CD4-positive, alpha-beta T cell (primary cell): Measurements from ENCODE around the gene SHLD1. TPM values are rescaled to one million over a fixed set of nuclear protein-coding genes. Genes with fewer than 3 reads are reported as not detected.

Experiments used
- ATAC-seq: fragments of 200-7000 bp; cut with Tn5 transposase; one replicate; pipeline ENCODE4 v1.10.0; 2022; ENCODE audit warnings: mild to moderate bottlenecking; ENCODE audit not compliant: poor library complexity
- CTCF ChIA-PET: fragments of 350-600 bp; sonication (Branson Sonifier 250); formaldehyde crosslinking; loops from one replicate; lab custom pipeline; 2021; ENCODE audit warnings: antibody characterized with exemption, inconsistent platforms; lab: Charles Lee
- POLR2A ChIA-PET: fragments of 350-600 bp; sonication (Branson Sonifier 250); formaldehyde crosslinking; loops from one replicate; lab custom pipeline; 2021; ENCODE audit warnings: antibody characterized with exemption, inconsistent platforms; lab: Charles Lee
- DNase-seq, 14 experiments: peaks; one replicate each; pipeline ENCODE4 v3.0.0-alpha.2; 2013 to 2020; ENCODE audit warnings: mixed read lengths in 2 of 14
- H3K27ac ChIP-seq, 2 donors: one replicate each; pipeline versions ENCODE4 v1.5.1 to v1.7.0; 2013; ENCODE audit warnings: low read length in 2 of 2, low read depth in 1 of 2, mild to moderate bottlenecking in 1 of 2
- H3K27me3 ChIP-seq, 2 experiments: 1 replicate in 1 of 2; 2 replicates in 1 of 2; pipeline versions ENCODE4 v1.6.1 to v1.7.0; 2013; ENCODE audit warnings: low read length in 2 of 2, control low read depth in 1 of 2, mild to moderate bottlenecking in 1 of 2, moderate library complexity in 1 of 2; ENCODE audit not compliant: insufficient read depth in 2 of 2, control insufficient read depth in 1 of 2
- H3K36me3 ChIP-seq: one replicate; pipeline ENCODE4 v1.6.1; 2013; ENCODE audit warnings: low read length, control low read depth; ENCODE audit not compliant: insufficient read depth
- H3K4me1 ChIP-seq: one replicate; pipeline ENCODE4 v1.6.1; 2013; ENCODE audit warnings: low read length, control low read depth; ENCODE audit not compliant: insufficient read depth
- H3K4me3 ChIP-seq: one replicate; pipeline ENCODE4 v1.5.1; 2013; ENCODE audit warnings: mild to moderate bottlenecking, low read length, moderate library complexity
- H3K9me3 ChIP-seq, 2 experiments: 1 replicate in 1 of 2; 2 replicates in 1 of 2; pipeline versions ENCODE4 v1.6.1 to v1.7.0; 2013; ENCODE audit warnings: low read length in 2 of 2, mild to moderate bottlenecking in 2 of 2, control low read depth in 1 of 2, moderate library complexity in 1 of 2; ENCODE audit not compliant: control insufficient read depth in 1 of 2, insufficient read depth in 1 of 2
- H3K27ac Mint-ChIP-seq: one replicate; pipeline ENCODE4 v1.8.0; 2020; ENCODE audit warnings: mixed read lengths
- H3K27me3 Mint-ChIP-seq: one replicate; pipeline ENCODE4 v1.8.0; 2021; ENCODE audit warnings: mixed read lengths
- H3K36me3 Mint-ChIP-seq: one replicate; pipeline ENCODE4 v1.8.0; 2021; ENCODE audit warnings: low read depth, mixed read lengths
- H3K4me1 Mint-ChIP-seq: one replicate; pipeline ENCODE4 v1.8.0; 2021; ENCODE audit warnings: low read depth, mixed read lengths
- H3K4me3 Mint-ChIP-seq: one replicate; pipeline ENCODE4 v1.8.0; 2020; ENCODE audit warnings: mild to moderate bottlenecking, mixed read lengths
- H3K9me3 Mint-ChIP-seq: one replicate; pipeline ENCODE4 v1.8.0; 2020; ENCODE audit warnings: mixed read lengths
- CTCF ChIP-seq: fragments of 200-600 bp; IDR thresholded peaks from one replicate; pipeline ENCODE4 v1.8.0; 2022; ENCODE audit warnings: antibody characterized with exemption, mild to moderate bottlenecking
- intact Hi-C, 2 experiments: fragments of 100-400 bp; cut with DNase I in 1 of 2; cut with micrococcal nuclease in 1 of 2; formaldehyde crosslinking; loops; one replicate each; pipeline versions ENCODE4 v1.15.1 to v1.9.0; 2023 to 2025; cut with DNase I, micrococcal nuclease
- total RNA-seq, 174 experiments: library from RNA in 2 of 174; stranded (reverse) in 2 of 174; gene quantifications; one replicate each; pipeline ENCODE4 v1.2.3 and lab custom pipeline; 2021 to 2026

Gene SHLD1
- total RNA-seq, 2 experiments from 2014 or later = 7.0 to 7.3 TPM

DNA sequence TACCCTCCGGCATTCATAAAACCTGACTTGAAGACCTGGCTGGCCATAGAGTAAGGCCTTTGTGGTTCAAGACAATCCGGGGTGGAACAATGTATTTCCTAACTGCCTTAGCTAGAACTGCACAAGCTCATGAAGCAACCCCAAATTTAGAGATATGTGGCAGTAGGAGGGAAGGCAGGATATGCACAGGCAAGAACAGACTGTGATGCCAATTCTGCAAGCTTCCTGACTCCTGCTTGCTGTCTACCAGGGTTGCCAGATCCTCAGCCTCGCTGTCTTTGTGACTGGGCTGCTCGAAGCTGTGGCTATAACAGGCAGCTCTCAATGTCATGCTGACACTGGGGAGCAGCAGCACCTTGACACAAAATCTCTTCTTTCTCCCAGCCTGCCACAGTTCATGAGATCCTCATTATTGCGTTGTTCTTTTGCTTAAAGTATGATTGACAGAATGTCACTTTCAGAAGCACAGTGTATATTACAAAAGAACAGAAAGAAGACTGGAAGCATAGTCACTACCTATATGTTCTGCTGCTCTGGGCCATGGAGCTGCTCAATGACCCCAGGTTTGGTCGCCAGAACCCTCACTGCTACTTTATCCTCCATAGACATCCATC, 18.3 kb upstream of the SHLD1 start:
- TF ChIP-seq CTCF = no peak
- no peak overlapping the region for H3K27ac Mint-ChIP-seq
- Histone ChIP-seq H3K36me3 (no peaks in the 10 kb centered on the region), H3K27me3 (no peaks in the 10 kb centered on the region), H3K4me1 (peaks cover 13% of the 10 kb centered on the region), H3K4me3 (no peak overlapping the region), H3K27ac (no peak overlapping the region), H3K9me3 (peaks cover 0 to 3% of the 10 kb centered on the region in 2 experiments)
- no peak for DNase-seq
- intact Hi-C loops = no loop called here
- no peak for ATAC-seq
- H3K36me3 Mint-ChIP-seq = no peaks in the 10 kb centered on the region
- H3K4me1 Mint-ChIP-seq = peaks cover 35% of the 10 kb centered on the region
- H3K4me3 Mint-ChIP-seq = no peak overlapping the region
- H3K27me3 Mint-ChIP-seq = no peaks in the 10 kb centered on the region
- H3K9me3 Mint-ChIP-seq = peaks cover 4% of the 10 kb centered on the region
- POLR2A ChIA-PET = interaction anchor here (1.3 kb wide), 1 partner anchor 19 kb away, joined by 4 read pairs; the partner anchor contains the start of gene SHLD1
- CTCF ChIA-PET = no interaction called here

GRCh38 chr20:5734602-5735001, 15.6 kb upstream of the SHLD1 start:
- no peak for TF ChIP-seq CTCF
- CTCF ChIA-PET = no interaction called here
- POLR2A ChIA-PET = interaction anchor here (2.0 kb wide), 1 partner anchor 20 kb away, joined by 6 read pairs; no protein-coding TSS in a partner anchor
- no peaks in the 10 kb centered on the region for H3K36me3 Mint-ChIP-seq
- Histone ChIP-seq H3K4me3 (no peak overlapping the region), H3K27ac (no peak overlapping the region), H3K27me3 (no peaks in the 10 kb centered on the region), H3K9me3 (no peaks in the 10 kb centered on the region), H3K4me1 (peaks cover 31% of the 10 kb centered on the region), H3K36me3 (no peaks in the 10 kb centered on the region)
- intact Hi-C loops = no loop called here
- peak overlapping the region; percentile 37 for H3K27ac Mint-ChIP-seq
- ATAC-seq = no peak
- no peak for DNase-seq
- no peaks in the 10 kb centered on the region for H3K9me3 Mint-ChIP-seq
- no peaks in the 10 kb centered on the region for H3K27me3 Mint-ChIP-seq
- H3K4me1 Mint-ChIP-seq = peaks cover 51% of the 10 kb centered on the region
- no peak overlapping the region for H3K4me3 Mint-ChIP-seq

DNA sequence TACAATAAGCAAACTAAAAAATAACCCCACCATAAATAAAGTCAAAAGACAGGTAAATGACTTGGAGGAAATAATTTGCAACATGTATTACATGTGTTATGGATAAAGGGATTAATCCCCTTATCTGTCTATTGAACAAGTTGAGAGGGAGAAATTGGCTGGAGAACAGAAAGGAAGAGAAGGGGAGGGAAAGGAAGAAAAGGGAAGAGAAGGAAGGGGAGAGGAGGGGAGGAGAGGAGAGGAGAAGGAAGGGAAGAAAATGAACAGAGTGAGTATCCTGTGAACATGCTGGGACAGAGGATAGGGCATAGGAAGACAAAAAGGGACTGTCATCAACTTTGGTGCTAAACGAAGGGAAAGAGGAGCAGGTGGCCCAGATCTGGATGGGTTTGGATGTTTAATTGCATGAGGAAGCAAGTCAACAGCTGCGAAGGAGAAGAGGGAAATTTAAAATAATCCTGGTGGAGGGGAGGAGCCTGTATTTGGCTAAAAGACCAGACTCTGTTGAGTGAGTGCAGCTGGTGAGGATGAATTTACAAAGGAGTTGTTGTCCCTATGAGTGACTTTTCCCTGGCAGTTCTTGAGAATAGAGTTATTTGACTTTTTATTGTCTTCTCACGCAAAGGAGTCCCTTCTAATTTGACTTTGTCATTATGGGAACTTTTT, 14.2 kb upstream of the SHLD1 start:
- Histone ChIP-seq H3K36me3 (no peaks in the 10 kb centered on the region), H3K27me3 (no peaks in the 10 kb centered on the region), H3K4me1 (peaks cover 31% of the 10 kb centered on the region), H3K4me3 (no peak overlapping the region), H3K9me3 (no peaks in the 10 kb centered on the region), H3K27ac (no peak overlapping the region)
- Mint-ChIP-seq H3K4me1 (peaks cover 51% of the 10 kb centered on the region), H3K9me3 (no peaks in the 10 kb centered on the region), H3K36me3 (no peaks in the 10 kb centered on the region), H3K27me3 (no peaks in the 10 kb centered on the region), H3K27ac (peak overlapping the region; percentile 91), H3K4me3 (peak overlapping the region; percentile 49)
- ChIA-PET POLR2A (interaction anchor here (1.1 kb wide), 1 partner anchor 21 kb away, joined by 3 read pairs; no protein-coding TSS in a partner anchor), CTCF (no interaction called here)
- ATAC-seq (no peak), DNase-seq (no peak)
- TF ChIP-seq CTCF = no peak
- intact Hi-C loops = no loop called here
